Activated CD8-positive, alpha-beta T cell treated with anti-CD3 and anti-CD28 coated beads, Interleukin-2, amount 10 ng/mL, durations not matched to agents 7 days and 5 days (primary cell): ENCODE results near the gene TRIM45. TPM values are rescaled to one million over a fixed set of nuclear protein-coding genes. Genes with fewer than 3 reads are reported as not detected.
A peak's percentile ranks its signal among the peaks of the same experiment; 100 is the strongest.

Source experiments
- ATAC-seq: fragments of 150-1000 bp; cut with Tn5 transposase; one replicate; pipeline ENCODE4 v1.10.0; 2021; ENCODE audit warnings: moderate library complexity
- CTCF ChIA-PET: fragments of 350-600 bp; sonication (Branson Sonifier 250); formaldehyde crosslinking; loops from one replicate; lab custom pipeline; 2021; ENCODE audit warnings: antibody characterized with exemption; lab: Charles Lee
- POLR2A ChIA-PET: fragments of 350-600 bp; sonication (Branson Sonifier 250); formaldehyde crosslinking; loops from one replicate; lab custom pipeline; 2021; ENCODE audit warnings: antibody characterized with exemption; lab: Charles Lee
- DNase-seq: peaks from one replicate; pipeline ENCODE4 v3.0.0-alpha.2; 2020
- H3K27ac Mint-ChIP-seq: one replicate; pipeline ENCODE4 v1.8.0; 2021; ENCODE audit warnings: mild to moderate bottlenecking, mixed read lengths
- H3K27me3 Mint-ChIP-seq: one replicate; pipeline ENCODE4 v1.8.0; 2021; ENCODE audit warnings: low read depth, mixed read lengths
- H3K36me3 Mint-ChIP-seq: one replicate; pipeline ENCODE4 v1.8.0; 2021; ENCODE audit warnings: low read depth, mixed read lengths
- H3K4me1 Mint-ChIP-seq: one replicate; pipeline ENCODE4 v1.8.0; 2021; ENCODE audit warnings: low read depth, mixed read lengths
- H3K4me3 Mint-ChIP-seq: one replicate; pipeline ENCODE4 v1.8.0; 2021; ENCODE audit warnings: mild to moderate bottlenecking, mixed read lengths
- H3K9me3 Mint-ChIP-seq: one replicate; pipeline ENCODE4 v1.8.0; 2022; ENCODE audit warnings: mixed read lengths; ENCODE audit not compliant: insufficient read depth
- microRNA-seq: library from miRNA; unstranded; fragments of <30 nt; microRNA quantifications from one replicate; pipeline ENCODE4 v1.2.0, GENCODE V29; 2022
- total RNA-seq, 2 experiments: library from RNA; stranded (reverse); gene quantifications; one replicate each; pipeline ENCODE4 v1.2.3, GENCODE V29; 2021

The TRIM45 gene
- total RNA-seq, 2 experiments from 2014 or later, result 0.44 to 0.87 TPM

DNA sequence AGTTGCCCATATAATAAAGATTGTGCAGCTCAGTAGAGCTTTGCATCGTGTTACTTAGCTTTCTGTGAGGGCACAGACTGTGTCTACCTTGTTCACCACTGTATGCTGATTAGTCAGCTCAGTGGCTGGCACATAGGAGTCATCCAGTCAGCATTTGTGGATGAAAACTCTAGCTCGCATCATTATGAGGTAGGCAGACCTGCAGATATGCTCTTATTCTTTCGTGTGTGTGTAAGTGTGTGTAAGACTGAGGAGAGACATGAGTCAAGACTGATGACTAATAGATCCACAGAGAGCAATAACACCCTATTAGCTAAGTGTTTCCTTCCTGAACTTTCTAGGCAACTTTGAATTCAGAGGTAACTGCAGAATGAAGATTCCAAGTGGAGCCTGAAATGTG lies 44.3 kb downstream of the TRIM45 start:
- Mint-ChIP-seq H3K4me3 (no peak overlapping the region), H3K27me3 (no peaks in the 10 kb centered on the region), H3K27ac (peak overlapping the region; percentile 1), H3K9me3 (no peaks in the 10 kb centered on the region), H3K4me1 (no peaks in the 10 kb centered on the region), H3K36me3 (peaks cover 73% of the 10 kb centered on the region)
- POLR2A ChIA-PET, result no interaction called here
- CTCF ChIA-PET, result interaction anchor here (1.1 to 1.3 kb wide), 2 partner anchors 10 to 52 kb away, joined by 3 to 7 read pairs; no protein-coding TSS in a partner anchor
- DNase-seq (peak; percentile 30), ATAC-seq (no peak)

- CTCF ChIA-PET, result interaction anchor here (1.1 to 10.4 kb wide), 4 partner anchors 9 to 52 kb away, joined by 3 to 67 read pairs (median 5); no protein-coding TSS in a partner anchor
- Mint-ChIP-seq H3K4me1 (peaks cover 1% of the 10 kb centered on the region), H3K36me3 (peaks cover 75% of the 10 kb centered on the region), H3K27ac (no peak overlapping the region), H3K4me3 (no peak overlapping the region), H3K27me3 (no peaks in the 10 kb centered on the region), H3K9me3 (no peaks in the 10 kb centered on the region)
- POLR2A ChIA-PET, result no interaction called here
- no peak for ATAC-seq
- DNase-seq, result no peak
Measured at GRCh38 chr1:117076648-117077047, 44.9 kb downstream of the TRIM45 start.

DNA sequence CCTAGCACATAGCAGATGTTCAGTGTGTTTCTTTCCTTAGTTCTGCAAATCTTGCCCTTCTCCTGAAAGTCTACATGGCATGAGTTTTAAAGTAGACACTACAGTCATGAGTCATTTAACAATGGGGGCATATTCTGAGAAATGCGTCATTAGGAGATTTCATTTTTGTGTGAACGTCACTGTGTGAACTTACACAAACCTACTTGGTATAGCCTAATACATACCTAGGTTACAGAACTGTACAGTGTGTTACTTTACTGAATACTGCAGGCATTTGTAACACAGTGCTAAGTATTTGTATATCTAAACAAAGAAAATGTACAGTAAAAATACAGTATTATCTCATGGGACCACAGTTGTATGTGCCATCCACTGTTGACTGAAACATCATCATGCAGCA lies 51.4 kb downstream of the TRIM45 start:
- Mint-ChIP-seq H3K27me3 (no peaks in the 10 kb centered on the region), H3K4me3 (no peak overlapping the region), H3K27ac (no peak overlapping the region), H3K4me1 (peaks cover 19% of the 10 kb centered on the region), H3K36me3 (peaks cover 62% of the 10 kb centered on the region), H3K9me3 (no peaks in the 10 kb centered on the region)
- DNase-seq (no peak), ATAC-seq (no peak)
- ChIA-PET POLR2A (interaction anchor here (5.5 kb wide), 1 partner anchor 10 kb away, joined by 29 read pairs; the partner anchor contains the start of gene TTF2), CTCF (interaction anchor here (1.4 to 10.4 kb wide), 5 partner anchors 11 to 58 kb away, joined by 3 to 67 read pairs (median 19); partner anchors contain the start of gene TTF2)

GRCh38 chr1:117069220-117069844 lies 52.2 kb downstream of the TRIM45 start:
- H3K27ac Mint-ChIP-seq, result peak overlapping the region; percentile 48
- H3K4me1 Mint-ChIP-seq, result peaks cover 25% of the 10 kb centered on the region
- no peaks in the 10 kb centered on the region for H3K27me3 Mint-ChIP-seq
- ATAC-seq, result no peak
- CTCF ChIA-PET, result interaction anchor here (1.2 to 10.4 kb wide), 5 partner anchors 10 to 59 kb away, joined by 4 to 67 read pairs (median 19); partner anchors contain the start of genes TRIM45 and TTF2
- H3K4me3 Mint-ChIP-seq, result no peak overlapping the region
- no peak for DNase-seq
- POLR2A ChIA-PET, result interaction anchor here (5.5 kb wide), 1 partner anchor 10 kb away, joined by 29 read pairs; the partner anchor contains the start of gene TTF2
- H3K9me3 Mint-ChIP-seq, result no peaks in the 10 kb centered on the region
- peaks cover 59% of the 10 kb centered on the region for H3K36me3 Mint-ChIP-seq

- Mint-ChIP-seq H3K9me3 (no peaks in the 10 kb centered on the region), H3K27ac (no peak overlapping the region), H3K36me3 (peaks cover 56% of the 10 kb centered on the region), H3K27me3 (no peaks in the 10 kb centered on the region), H3K4me1 (peaks cover 31% of the 10 kb centered on the region), H3K4me3 (no peak overlapping the region)
- no peak for ATAC-seq
- ChIA-PET CTCF (interaction anchor here (0.8 to 10.4 kb wide), 11 partner anchors 7 to 827 kb away, joined by 3 to 67 read pairs (median 5); partner anchors contain the start of genes TRIM45 and TTF2), POLR2A (interaction anchor here (5.5 kb wide), 1 partner anchor 9 kb away, joined by 29 read pairs; the partner anchor contains the start of gene TTF2)
- DNase-seq, result no peak
Measured at GRCh38 chr1:117068580-117068979, 53.0 kb downstream of the TRIM45 start.

- CTCF ChIA-PET, result interaction anchor here (0.8 to 10.4 kb wide), 12 partner anchors 8 to 828 kb away, joined by 3 to 67 read pairs (median 6); partner anchors contain the start of genes TRIM45 and TTF2
- no peak overlapping the region for H3K27ac Mint-ChIP-seq
- no peaks in the 10 kb centered on the region for H3K9me3 Mint-ChIP-seq
- H3K4me3 Mint-ChIP-seq, result no peak overlapping the region
- peaks cover 39% of the 10 kb centered on the region for H3K4me1 Mint-ChIP-seq
- ATAC-seq, result peak; percentile 80
- peaks cover 56% of the 10 kb centered on the region for H3K36me3 Mint-ChIP-seq
- peak; percentile 58 for DNase-seq
- POLR2A ChIA-PET, result interaction anchor here (5.5 kb wide), 1 partner anchor 8 kb away, joined by 29 read pairs; the partner anchor contains the start of gene TTF2
- H3K27me3 Mint-ChIP-seq, result no peaks in the 10 kb centered on the region
Measured at GRCh38 chr1:117067533-117068370, 53.8 kb downstream of the TRIM45 start.

DNA sequence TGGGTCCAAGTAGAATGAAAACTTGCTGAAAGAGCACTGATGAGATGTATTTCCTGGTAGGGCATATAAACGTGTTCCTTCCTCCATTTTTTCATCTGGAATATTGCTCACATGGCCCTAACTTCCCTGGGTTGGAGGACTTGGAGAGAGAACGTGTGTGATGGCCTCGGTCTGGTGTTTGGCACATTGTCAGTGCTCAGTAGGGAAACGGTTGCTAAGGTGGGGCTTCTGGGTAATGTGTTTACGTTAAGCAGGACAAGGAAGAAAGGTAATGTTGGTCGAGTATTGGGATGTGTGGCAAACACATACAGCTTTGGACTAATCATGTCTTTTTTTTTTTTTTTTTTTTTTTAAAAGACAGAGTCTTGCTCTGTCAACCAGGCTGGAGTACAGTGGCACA lies 55.2 kb downstream of the TRIM45 start:
- Mint-ChIP-seq H3K27me3 (no peaks in the 10 kb centered on the region), H3K9me3 (no peaks in the 10 kb centered on the region), H3K4me1 (peaks cover 50% of the 10 kb centered on the region), H3K36me3 (peaks cover 62% of the 10 kb centered on the region), H3K4me3 (no peak overlapping the region), H3K27ac (no peak overlapping the region)
- DNase-seq (no peak), ATAC-seq (no peak)
- ChIA-PET POLR2A (no interaction called here), CTCF (interaction anchor here (1.8 to 10.4 kb wide), 6 partner anchors 7 to 492 kb away, joined by 5 to 67 read pairs (median 13); partner anchors contain the start of gene TTF2)

DNA sequence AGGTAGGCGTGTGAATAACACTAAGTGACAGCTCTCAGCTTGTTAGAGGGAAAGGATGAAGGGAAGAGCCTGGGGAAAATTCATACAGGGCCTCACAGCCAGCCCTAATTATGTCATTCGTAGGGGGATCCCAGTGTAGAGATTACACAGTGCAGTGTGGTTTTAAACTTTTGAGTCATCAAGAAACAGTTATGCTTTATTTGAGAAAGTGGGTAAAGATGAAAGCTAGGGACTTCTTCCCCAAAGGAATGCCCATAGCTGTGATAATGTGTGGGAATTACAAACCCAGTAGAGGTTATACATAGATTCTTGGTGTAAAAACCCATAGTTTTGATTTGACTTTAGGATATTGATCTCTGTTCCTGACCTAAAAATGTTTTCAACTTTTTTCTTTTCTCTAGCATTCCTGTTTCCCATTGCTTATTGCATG lies 59.5 kb downstream of the TRIM45 start:
- ATAC-seq (no peak), DNase-seq (peak; percentile 31)
- Mint-ChIP-seq H3K27me3 (no peaks in the 10 kb centered on the region), H3K4me3 (peak overlapping the region; percentile 12), H3K36me3 (peaks cover 52% of the 10 kb centered on the region), H3K9me3 (no peaks in the 10 kb centered on the region), H3K4me1 (peaks cover 57% of the 10 kb centered on the region), H3K27ac (peak overlapping the region; percentile 20)
- POLR2A ChIA-PET, result no interaction called here
- CTCF ChIA-PET, result interaction anchor here (0.8 to 1.2 kb wide), 7 partner anchors 10 to 336 kb away, joined by 3 to 5 read pairs (median 4); no protein-coding TSS in a partner anchor

Small RNAs within 50 kb of the gene (microRNA-seq; reads per million reads assigned to microRNA genes)
- 496 reads per million, percentile 76 among the genes with 10 or more reads in this experiment for gene MIR942

Other genes starting within 250 kb of the TRIM45 start
- under 1 TPM; 0.89 to 0.90 TPM for gene PTGFRN, start 211.8 kb downstream of the TRIM45 start, total RNA-seq
- gene CD101, start 120.0 kb downstream of the TRIM45 start, total RNA-seq, result 10 to 100 TPM; 28.6 to 34.4 TPM
- 100 to 1,000 TPM; 121 to 135 TPM for gene TTF2, start 61.4 kb downstream of the TRIM45 start, total RNA-seq
- gene VTCN1, start 89.2 kb upstream of the TRIM45 start, total RNA-seq, result not detected
- gene MAN1A2, start 245.7 kb upstream of the TRIM45 start, total RNA-seq, result 10 to 100 TPM; 32.8 to 33.2 TPM